GM13976 (cell line): ENCODE measurements around the gene PARP9.

ENCODE experiments used
- DNase-seq: peaks from one replicate; pipeline ENCODE4 v3.0.0; 2012; ENCODE audit warnings: low spot score
- in situ Hi-C: fragments of 300-500 bp; cut with MboI; formaldehyde crosslinking; loops from one replicate; pipeline ENCODE4 v1.12.0; 2022; ENCODE audit warnings: low sequenced_read_pairs, mixed read lengths, inconsistent platforms; ENCODE audit not compliant: unreplicated experiment
- TF ChIP-seq, protein P1 (sequence below): IDR thresholded peaks from 2 replicates; pipeline ENCODE4 v1.5.1; 2012; ENCODE audit warnings: borderline replicate concordance, mild to moderate bottlenecking; ENCODE audit not compliant: insufficient read depth; ENCODE audit errors: extremely low read depth, missing control alignments, control extremely low read depth

PARP9 gene

DNA sequence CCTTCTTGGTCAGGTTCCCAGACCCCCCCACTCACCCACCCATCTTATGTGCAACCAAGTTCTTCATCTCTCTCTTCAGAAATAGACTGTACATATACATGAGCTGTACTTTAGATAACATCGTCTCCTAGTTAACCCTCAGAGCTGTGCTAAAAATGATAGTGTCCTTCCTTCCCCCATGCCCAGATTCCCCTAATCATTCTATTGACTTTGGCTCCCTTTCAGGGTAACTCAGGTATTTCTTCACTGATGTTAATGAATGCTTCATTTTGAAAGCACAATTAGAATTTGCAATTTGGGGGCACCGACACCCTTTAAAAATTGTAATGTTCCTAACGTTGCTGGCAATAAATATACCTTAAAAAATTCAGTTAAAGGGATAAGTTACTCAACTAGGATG lies 10.9 kb downstream of the PARP9 start:
- in situ Hi-C loops: no loop called here

DNA sequence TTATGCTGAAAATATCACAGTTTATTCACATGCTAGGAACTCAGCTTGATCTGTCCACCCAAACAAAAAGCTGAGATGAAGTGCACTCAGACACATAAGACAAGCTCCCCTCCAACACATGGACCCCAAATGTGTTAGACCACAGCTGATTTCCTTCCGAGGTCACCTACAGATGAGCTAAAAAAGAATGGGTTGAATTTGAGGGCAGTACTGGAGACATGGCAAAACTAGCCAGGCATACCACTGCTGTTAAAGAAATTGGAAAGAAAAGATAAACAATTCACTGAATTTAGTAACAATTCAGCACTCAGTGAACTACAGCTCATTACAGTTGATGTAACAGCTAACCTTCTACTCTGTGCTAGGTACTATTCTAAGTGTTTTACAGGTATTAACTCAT lies 15.5 kb downstream of the PARP9 start:
- DNase-seq: no peak
- in situ Hi-C loops: no loop called here
- TF ChIP-seq, protein P1, sequence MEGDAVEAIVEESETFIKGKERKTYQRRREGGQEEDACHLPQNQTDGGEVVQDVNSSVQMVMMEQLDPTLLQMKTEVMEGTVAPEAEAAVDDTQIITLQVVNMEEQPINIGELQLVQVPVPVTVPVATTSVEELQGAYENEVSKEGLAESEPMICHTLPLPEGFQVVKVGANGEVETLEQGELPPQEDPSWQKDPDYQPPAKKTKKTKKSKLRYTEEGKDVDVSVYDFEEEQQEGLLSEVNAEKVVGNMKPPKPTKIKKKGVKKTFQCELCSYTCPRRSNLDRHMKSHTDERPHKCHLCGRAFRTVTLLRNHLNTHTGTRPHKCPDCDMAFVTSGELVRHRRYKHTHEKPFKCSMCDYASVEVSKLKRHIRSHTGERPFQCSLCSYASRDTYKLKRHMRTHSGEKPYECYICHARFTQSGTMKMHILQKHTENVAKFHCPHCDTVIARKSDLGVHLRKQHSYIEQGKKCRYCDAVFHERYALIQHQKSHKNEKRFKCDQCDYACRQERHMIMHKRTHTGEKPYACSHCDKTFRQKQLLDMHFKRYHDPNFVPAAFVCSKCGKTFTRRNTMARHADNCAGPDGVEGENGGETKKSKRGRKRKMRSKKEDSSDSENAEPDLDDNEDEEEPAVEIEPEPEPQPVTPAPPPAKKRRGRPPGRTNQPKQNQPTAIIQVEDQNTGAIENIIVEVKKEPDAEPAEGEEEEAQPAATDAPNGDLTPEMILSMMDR: no peak

More for the DNA sequence above, 10.9 kb downstream of the PARP9 start:
- TF ChIP-seq, protein P1: no peak
- DNase-seq: no peak

DNA sequence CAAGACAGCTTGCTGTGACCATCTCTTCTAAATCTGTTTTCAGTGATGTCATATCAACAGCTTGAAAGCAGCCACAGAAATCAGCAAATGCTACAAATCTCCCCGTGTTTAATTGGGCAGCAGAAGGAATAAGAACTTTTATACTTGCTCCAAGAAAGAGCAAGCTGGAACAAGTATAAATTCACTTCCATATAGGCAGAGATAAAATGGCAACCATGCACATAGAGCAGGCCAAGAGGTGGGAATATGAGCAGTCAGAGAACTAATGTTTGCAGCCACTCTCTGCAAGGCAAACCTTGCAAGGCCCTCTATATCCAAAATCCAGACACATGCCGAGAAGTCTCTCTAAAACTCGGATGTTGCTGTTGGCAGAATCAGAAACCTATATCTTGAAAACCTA lies 16.0 kb downstream of the PARP9 start:
- DNase-seq: no peak
- TF ChIP-seq, protein P1: no peak
- in situ Hi-C loops: no loop called here

DNA sequence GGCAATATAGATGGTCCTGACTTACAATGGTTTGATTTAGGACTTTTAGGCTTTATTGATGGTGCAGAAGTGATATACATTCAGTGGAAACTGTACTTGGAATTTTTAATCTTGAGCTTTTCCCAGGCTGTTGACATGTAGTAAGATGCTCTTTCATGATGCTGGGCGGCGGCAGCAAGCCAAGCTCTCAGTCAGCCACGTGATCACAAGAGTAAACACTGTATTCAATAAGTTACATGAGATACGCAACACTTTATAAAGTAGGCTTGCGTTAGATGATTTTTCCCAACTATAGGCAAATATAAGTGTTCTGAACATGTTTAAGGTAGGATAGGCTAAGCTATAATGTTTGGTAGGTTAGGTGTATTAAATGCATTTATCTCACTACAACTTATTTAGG lies 17.9 kb downstream of the PARP9 start:
- in situ Hi-C loops: no loop called here
- DNase-seq: no peak
- TF ChIP-seq, protein P1: no peak

DNA sequence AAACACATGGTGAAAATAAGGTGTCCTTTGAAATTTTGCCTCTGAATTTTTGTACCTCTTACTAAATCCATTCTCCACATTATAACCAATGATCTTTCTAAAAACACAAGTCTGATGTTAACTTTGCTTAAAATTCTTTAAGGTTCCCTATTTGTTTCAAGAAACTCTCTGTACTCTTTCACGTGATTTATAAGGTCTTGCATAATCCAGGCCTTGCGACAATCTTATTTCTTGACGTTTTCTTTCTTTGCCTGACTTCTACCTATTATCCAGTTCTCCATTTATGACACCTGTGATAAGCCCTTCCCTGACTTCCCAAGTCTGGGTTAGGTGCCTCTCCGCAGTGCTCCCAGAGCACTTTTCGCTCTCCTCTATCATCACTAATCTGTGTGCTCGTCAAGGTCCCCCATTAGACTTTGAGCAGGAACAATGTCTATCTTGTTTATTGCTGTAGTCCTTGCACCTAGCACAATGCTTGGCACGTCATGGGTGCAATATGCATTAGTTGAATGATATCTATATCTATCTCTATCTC lies 25.1 kb downstream of the PARP9 start:
- DNase-seq: no peak
- in situ Hi-C loops: no loop called here
- TF ChIP-seq, protein P1: no peak

DNA sequence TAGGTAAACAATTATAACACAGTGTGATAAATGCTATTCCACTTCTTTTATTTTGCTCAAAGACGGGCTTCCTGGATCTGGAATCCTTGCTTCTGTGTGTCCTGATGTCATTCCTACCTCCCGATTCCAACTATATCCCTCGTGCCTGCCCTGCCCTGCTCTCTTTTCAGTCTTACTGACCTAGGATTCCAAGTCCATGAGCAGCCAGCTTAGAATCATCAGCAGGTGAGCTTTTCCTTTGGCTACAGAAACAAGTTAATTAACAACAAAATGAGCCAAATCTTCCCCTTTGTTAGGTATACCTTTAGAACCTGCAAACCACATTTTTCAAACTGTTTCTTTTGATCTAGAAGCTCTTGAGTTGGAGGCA lies 27.5 kb downstream of the PARP9 start:
- in situ Hi-C loops: no loop called here
- TF ChIP-seq, protein P1: no peak
- DNase-seq: no peak
